ENCODE results near the gene PNLDC1. TPM values are rescaled to one million over a fixed set of nuclear protein-coding genes. Genes with fewer than 3 reads are reported as not detected.
"Not testable (repeated sequence)": the region's sequence is repeated elsewhere in the genome, so short reads cannot be mapped to it uniquely, and the experiment has no call there.

The PNLDC1 gene
- total RNA-seq, 4 donors from 2014 or later = not detected

DNA sequence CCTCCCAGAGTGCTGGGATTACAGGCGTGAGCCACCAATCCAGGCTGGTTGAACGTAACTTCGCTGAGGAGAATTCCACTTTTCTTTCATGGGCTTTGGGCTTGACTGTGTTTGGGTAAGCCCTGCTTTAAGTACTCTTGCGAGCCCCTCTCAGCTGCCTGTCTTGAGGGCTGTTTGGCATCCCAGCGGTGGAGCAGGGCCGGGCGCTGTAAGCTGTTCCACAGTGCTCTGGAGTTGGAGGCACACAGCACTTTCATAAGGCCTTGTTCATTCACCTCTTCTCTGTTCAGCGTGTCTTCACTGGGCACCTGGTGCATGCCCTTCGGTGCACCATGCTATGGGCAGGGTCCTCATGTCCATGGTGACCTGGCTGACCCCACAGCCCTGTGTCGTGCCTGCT is 21.6 kb downstream of the PNLDC1 start:
- Histone ChIP-seq H3K4me3 (no peak overlapping the region), H3K4me1 (peaks cover 0 to 2% of the 10 kb centered on the region in 2 donors), H3K36me3 (no peaks in the 10 kb centered on the region), H3K9me3 (no peaks in the 10 kb centered on the region), H3K27ac (no peak overlapping the region), H3K27me3 (no peaks in the 10 kb centered on the region)
- intact Hi-C loops (cut with DNase I; ENCODE audit: low total_unique reads) = no loop called here
- no peak for ATAC-seq
- no peak for TF ChIP-seq CTCF (IDR thresholded peaks at IDR 0.05 in 4 of 5, conservative IDR thresholded peaks at IDR 0.05 in 1 of 5)
- TF ChIP-seq POLR2A (IDR thresholded peaks at IDR 0.05) = no peak
- no peak for DNase-seq
- in situ Hi-C loops (cut with MboI; ENCODE audit: low sequenced_read_pairs in 4 of 4) = no loop called here

DNA sequence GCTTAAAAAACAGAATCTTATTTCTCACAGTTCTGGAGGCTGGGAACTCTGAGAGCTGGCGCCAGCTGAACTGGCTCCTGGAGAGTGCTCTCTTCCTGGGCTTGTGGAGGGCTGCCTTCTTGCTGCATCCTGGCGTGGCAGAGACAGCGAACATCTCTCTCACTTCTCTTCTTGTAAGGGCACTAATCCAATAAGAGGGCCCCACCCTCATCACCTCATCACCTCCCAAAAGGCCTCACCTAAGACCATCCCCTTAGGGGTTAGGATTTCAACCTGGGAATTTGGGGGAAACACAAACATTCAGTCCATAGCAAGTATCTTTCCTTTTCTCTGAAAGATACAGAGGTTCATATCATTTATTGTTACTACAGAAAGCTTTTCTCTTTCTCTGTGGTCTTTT is 23.9 kb downstream of the PNLDC1 start:
- H3K27me3 ChIP-seq = no peaks in the 10 kb centered on the region
- ATAC-seq = no peak
- H3K36me3 ChIP-seq = no peaks in the 10 kb centered on the region
- in situ Hi-C loops (cut with MboI; ENCODE audit: low sequenced_read_pairs in 4 of 4) (no loop called here), intact Hi-C loops (cut with DNase I; ENCODE audit: low total_unique reads) (no loop called here)
- H3K9me3 ChIP-seq = no peaks in the 10 kb centered on the region
- DNase-seq = no peak
- no peak overlapping the region for H3K27ac ChIP-seq
- peaks cover 0 to 10% of the 10 kb centered on the region in 2 donors for H3K4me1 ChIP-seq
- H3K4me3 ChIP-seq = no peak overlapping the region
- TF ChIP-seq POLR2A (IDR thresholded peaks at IDR 0.05) (no peak), CTCF (IDR thresholded peaks at IDR 0.05 in 4 of 5, conservative IDR thresholded peaks at IDR 0.05 in 1 of 5) (no peak)

DNA sequence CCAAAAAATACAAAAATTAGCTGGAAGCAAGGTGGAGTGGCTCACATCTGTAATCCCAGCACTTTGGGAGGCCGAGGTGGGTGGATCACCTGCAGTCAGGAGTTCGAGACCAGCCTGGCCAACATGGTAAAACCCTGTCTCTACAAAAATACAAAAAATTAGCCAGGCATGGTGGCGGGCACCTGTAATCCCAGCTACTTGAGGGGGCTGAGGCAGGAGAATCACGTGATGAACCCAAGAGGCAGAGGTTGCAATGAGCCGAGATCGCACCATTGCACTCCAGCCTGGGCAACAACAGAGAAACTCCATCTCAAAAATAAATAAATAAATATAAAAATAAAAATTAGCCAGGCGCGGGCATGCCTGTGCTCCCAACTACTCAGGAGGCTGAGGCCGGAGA is 24.6 kb downstream of the PNLDC1 start:
- in situ Hi-C loops (cut with MboI; ENCODE audit: low sequenced_read_pairs in 4 of 4); intact Hi-C loops (cut with DNase I; ENCODE audit: low total_unique reads); H3K36me3 ChIP-seq; ATAC-seq; DNase-seq; H3K27ac ChIP-seq; H3K27me3 ChIP-seq; H3K9me3 ChIP-seq; H3K4me1 ChIP-seq; H3K4me3 ChIP-seq: not testable (repeated sequence)

DNA sequence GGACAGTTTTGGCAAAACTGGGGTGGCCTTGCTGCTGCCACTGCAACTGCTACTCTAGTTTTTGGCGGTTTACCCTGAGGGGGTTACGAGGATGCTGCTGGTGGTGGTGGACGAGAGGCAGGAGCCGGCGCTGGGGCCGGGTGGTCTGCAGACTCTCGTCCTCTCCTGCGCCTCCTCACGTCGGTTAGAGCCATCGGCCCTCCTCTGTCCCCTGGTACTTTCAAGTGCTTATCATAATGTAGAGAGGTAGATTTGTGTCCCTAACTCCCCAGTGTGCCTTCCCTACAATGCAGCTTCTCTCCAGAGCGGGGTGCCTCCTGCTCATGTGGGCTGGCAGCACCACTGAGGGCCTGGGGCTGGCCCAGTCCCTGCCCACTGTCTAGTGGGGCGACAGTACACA is 25.9 kb downstream of the PNLDC1 start:
- intact Hi-C loops (cut with DNase I; ENCODE audit: low total_unique reads) = no loop called here
- Histone ChIP-seq H3K4me1 (peaks cover 0 to 10% of the 10 kb centered on the region in 2 donors), H3K27ac (no peak overlapping the region), H3K4me3 (no peak overlapping the region), H3K36me3 (no peaks in the 10 kb centered on the region), H3K9me3 (no peaks in the 10 kb centered on the region), H3K27me3 (no peaks in the 10 kb centered on the region)
- in situ Hi-C loops (cut with MboI; ENCODE audit: low sequenced_read_pairs in 4 of 4) = no loop called here
- no peak for TF ChIP-seq CTCF (IDR thresholded peaks at IDR 0.05 in 4 of 5, conservative IDR thresholded peaks at IDR 0.05 in 1 of 5)
- no peak for TF ChIP-seq POLR2A (IDR thresholded peaks at IDR 0.05)
- ATAC-seq (no peak), DNase-seq (no peak)

DNA sequence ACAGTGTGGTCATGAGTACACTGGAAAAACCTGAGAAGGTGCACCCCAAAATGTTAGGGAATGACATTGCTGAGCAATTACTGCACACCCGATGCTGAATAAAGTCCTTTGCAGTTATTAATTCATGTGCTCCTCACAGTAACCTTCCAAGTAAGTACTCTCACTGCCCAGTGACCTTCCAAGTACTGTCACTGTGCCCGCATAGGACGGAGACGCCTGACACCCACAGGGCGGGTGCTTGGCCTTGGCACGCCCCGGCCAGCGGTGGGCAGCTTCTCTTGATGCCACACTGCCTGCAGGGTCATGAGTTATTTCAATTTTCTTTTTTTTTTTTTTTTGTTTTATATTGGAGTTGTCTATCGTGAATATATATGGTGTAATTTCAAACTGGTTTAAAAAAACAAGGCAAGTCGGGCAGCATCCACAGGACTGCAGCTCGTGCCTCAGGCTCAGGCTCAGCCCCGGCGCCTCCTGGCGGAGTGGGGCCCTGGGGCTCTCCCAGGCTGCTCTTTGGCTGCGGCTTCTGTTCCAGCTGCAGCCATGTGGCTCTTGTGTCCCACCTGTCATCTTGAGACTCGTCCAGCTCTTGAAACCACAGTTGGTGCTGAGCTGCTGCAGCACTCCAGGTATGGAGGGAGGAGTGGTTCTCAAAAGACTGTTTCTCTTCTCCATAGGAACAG is 27.0 kb downstream of the PNLDC1 start:
- in situ Hi-C loops (cut with MboI; ENCODE audit: low sequenced_read_pairs in 4 of 4) = no loop called here
- ATAC-seq = peak; percentile 76 to 87

More for the DNA sequence above, 27.0 kb downstream of the PNLDC1 start:
- DNase-seq = peak; percentile 21 to 56
- Histone ChIP-seq H3K27ac (peak overlapping the region in 1 of 4 donors; percentile 41), H3K36me3 (no peaks in the 10 kb centered on the region), H3K4me3 (no peak overlapping the region), H3K27me3 (no peaks in the 10 kb centered on the region), H3K9me3 (no peaks in the 10 kb centered on the region), H3K4me1 (peaks cover 0 to 10% of the 10 kb centered on the region in 2 donors)
- intact Hi-C loops (cut with DNase I; ENCODE audit: low total_unique reads) = no loop called here
- TF ChIP-seq CTCF (IDR thresholded peaks at IDR 0.05 in 4 of 5, conservative IDR thresholded peaks at IDR 0.05 in 1 of 5) (no peak), POLR2A (IDR thresholded peaks at IDR 0.05) (no peak)
